ENCODE results near the gene CES4A.

- TF ChIP-seq ZNF292 (tag by site-specific recombination; IDR thresholded peaks at IDR 0.05; ENCODE audit: borderline replicate concordance, low read depth) (no peak), CTCF (tag by site-specific recombination; IDR thresholded peaks at IDR 0.05) (no peak), ZNF843 (tag by site-specific recombination; IDR thresholded peaks at IDR 0.05) (no peak), ZNF248 (tag by site-specific recombination; IDR thresholded peaks at IDR 0.05) (no peak), YY1 (tag by site-specific recombination; IDR thresholded peaks at IDR 0.05) (no peak), ZNF211 (tag by site-specific recombination; IDR thresholded peaks at IDR 0.05; ENCODE audit: low read depth) (no peak), ZNF747 (tag by site-specific recombination; IDR thresholded peaks at IDR 0.05) (no peak), INSM2 (tag by site-specific recombination; IDR thresholded peaks at IDR 0.05) (no peak)
These were observed 35.3 kb downstream of the CES4A start for GRCh38 chr16:67023689-67024088.

All from HEK293 (cell line).